GM10266 (cell line): Measurements from ENCODE around the gene NRG4.
"Not testable (repeated sequence)": the region's sequence is repeated elsewhere in the genome, so short reads cannot be mapped to it uniquely, and the experiment has no call there.

Experiments
- DNase-seq: peaks from one replicate; pipeline ENCODE4 v3.0.0; 2012; ENCODE audit errors: extremely low spot score
- CTCF ChIP-seq: IDR thresholded peaks from 2 replicates; pipeline ENCODE4 v1.5.1; 2012; ENCODE audit warnings: mild to moderate bottlenecking, low read depth; ENCODE audit not compliant: control insufficient read depth, insufficient read depth; ENCODE audit errors: missing control alignments

The NRG4 gene

GRCh38 chr15:75918135-75918534 is 94.1 kb downstream of the NRG4 start:
- DNase-seq = no peak
- no peak for TF ChIP-seq CTCF

- no peak for TF ChIP-seq CTCF
- DNase-seq = no peak
These were observed 95.2 kb downstream of the NRG4 start for GRCh38 chr15:75916978-75917377.

DNA sequence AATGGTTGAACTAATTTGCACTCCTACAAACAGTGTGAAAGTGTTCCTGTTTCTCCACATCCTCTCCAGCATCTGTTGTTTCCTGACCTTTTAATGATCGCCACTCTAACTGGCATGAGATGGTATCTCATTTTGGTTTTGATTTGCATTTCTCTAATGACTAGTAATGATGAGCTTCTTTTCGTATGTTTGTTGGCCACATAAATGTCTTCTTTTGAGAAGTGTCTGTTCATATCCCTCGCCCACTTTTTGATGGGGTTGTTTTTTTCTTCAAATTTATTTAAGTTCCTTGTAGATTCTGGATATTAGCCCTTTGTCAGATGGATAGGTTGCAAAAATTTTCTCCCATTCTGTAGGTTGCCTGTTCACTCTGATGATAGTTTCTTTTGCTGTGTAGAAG is 101.9 kb downstream of the NRG4 start:
- DNase-seq = not testable (repeated sequence)

- DNase-seq = no peak
- no peak for TF ChIP-seq CTCF
These were observed 107.0 kb downstream of the NRG4 start for GRCh38 chr15:75905231-75905630.

DNA sequence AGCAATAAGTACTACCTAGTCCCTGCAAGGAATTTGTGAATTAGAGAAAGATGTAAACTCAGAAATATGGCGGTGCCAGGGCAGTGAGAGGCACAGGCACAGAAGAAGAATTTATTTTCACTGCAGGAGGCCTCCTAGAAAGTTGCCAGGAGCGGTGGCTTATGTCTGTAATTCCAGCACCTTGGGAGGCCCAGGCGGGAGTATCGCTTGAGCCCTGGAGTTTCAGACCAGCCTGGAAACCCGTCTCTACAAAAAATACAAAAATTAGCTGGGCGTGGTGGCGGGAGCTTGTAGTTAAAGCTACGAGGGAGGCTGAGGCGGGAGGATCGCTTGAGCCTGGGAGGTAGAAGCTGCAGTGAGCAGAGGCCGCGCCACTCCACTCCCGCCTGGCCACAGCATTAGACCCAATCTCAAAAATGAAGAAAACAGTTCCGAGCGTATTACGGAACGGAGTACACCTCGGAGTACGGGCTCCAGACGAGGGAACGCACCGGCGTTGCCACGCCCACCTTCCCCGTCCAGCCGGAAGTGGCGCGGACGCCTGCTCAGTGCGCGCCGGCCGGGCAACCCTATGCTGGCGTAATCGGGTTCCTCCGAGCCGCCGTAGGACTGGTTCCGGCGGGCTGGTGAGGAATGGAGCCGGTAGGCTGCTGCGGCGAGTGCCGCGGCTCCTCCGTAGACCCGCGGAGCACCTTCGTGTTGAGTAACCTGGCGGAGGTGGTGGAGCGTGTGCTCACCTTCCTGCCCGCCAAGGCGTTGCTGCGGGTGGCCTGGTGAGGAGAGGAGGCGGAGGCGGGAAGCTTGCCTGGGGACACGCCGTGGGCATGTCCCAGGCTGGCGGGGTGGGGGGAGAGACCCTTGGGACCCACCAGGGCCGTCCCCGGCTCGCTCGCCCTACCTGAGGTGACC is 108.6 kb downstream of the NRG4 start, which contains the start of gene FBXO22:
Gene FBXO22, plus strand, starts transcription at position 548 of the 909 bp plus-strand sequence. Its CDS starts 86 bp downstream, at position 634.
- peak; percentile 81 for DNase-seq
- TF ChIP-seq CTCF = no peak

DNA sequence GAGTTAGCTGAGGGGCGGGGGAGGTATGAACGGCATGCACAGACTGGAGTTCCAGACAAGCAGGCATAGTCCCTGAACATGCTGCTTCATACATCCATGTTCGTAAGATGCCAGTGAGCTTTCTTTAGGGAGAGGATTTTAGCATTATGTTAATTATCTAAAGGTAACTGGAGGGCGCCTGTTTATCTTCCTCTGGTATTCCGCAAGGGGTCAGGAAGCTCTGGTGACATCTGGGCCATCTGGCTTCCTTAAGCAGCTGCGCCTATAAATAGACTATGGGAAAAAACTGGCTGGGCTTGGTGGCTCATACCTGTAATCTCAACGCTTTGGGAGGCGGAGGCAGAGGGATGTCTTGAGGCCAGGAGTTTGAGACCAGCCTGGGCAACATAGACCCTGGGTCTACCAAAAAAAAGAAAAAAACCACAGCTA is 110.1 kb downstream of the NRG4 start:
- no peak for DNase-seq
- no peak for TF ChIP-seq CTCF

DNA sequence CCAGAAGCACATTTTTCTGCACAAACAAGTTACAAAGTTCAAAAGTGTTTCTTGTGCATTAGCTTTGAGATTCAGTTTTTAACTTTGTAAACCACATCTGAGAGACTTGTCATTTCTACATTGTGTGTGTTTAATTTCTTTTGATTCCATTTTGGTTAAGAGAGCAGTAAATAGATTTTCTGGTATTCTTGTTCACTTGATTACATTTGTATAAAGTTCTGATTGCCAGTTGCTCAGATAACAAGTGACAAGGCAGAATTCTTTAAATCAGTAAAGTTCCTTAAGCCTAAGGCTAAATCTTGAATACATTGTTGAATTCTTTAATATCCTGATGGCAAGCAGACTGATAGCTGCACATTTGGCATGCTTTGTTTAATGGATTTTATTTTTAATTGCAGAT is 111.6 kb downstream of the NRG4 start:
- no peak for DNase-seq
- no peak for TF ChIP-seq CTCF
